Thyroid gland (tissue), 4 donors: ENCODE results near the gene RAD1.

ENCODE experiments used
- POLR2A ChIP-seq, 2 donors: fragments of 450-650 bp; IDR thresholded peaks; one replicate each; pipeline ENCODE4 v1.6.1; 2017; ENCODE audit warnings: antibody characterized with exemption in 2 of 2, mild to moderate bottlenecking in 2 of 2, moderate library complexity in 1 of 2
- TF ChIP-seq, protein P1 (sequence below), 6 experiments: fragments of 200-600 bp in 3 of 6; fragments of 450-650 bp in 3 of 6; sonication (generic) in 3 of 6; IDR thresholded peaks; one replicate each; pipeline ENCODE4 v1.5.1; 2016 to 2019; ENCODE audit warnings: antibody characterized with exemption in 6 of 6, mild to moderate bottlenecking in 2 of 6, inconsistent platforms in 1 of 6, moderate library complexity in 1 of 6

- TF ChIP-seq, protein P1, sequence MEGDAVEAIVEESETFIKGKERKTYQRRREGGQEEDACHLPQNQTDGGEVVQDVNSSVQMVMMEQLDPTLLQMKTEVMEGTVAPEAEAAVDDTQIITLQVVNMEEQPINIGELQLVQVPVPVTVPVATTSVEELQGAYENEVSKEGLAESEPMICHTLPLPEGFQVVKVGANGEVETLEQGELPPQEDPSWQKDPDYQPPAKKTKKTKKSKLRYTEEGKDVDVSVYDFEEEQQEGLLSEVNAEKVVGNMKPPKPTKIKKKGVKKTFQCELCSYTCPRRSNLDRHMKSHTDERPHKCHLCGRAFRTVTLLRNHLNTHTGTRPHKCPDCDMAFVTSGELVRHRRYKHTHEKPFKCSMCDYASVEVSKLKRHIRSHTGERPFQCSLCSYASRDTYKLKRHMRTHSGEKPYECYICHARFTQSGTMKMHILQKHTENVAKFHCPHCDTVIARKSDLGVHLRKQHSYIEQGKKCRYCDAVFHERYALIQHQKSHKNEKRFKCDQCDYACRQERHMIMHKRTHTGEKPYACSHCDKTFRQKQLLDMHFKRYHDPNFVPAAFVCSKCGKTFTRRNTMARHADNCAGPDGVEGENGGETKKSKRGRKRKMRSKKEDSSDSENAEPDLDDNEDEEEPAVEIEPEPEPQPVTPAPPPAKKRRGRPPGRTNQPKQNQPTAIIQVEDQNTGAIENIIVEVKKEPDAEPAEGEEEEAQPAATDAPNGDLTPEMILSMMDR (IDR thresholded peaks at IDR 0.05) = no peak
- no peak for TF ChIP-seq POLR2A (IDR thresholded peaks at IDR 0.05)
Measured at GRCh38 chr5:34894716-34895115, 20.6 kb downstream of the RAD1 start.
